Measurements from ENCODE around the gene NAA11. TPM values are rescaled to one million over a fixed set of nuclear protein-coding genes. Genes with fewer than 3 reads are reported as not detected.

The NAA11 gene
- polyA plus RNA-seq, 1 experiment = not detected

GRCh38 chr4:79317711-79318110 is 8.2 kb downstream of the NAA11 start:
- Histone ChIP-seq H3K4me3 (ENCODE audit: low read depth, low read length) (no peak overlapping the region), H3K27me3 (ENCODE audit: control insufficient read depth, insufficient read depth, low read length) (no peaks in the 10 kb centered on the region), H3K36me3 (ENCODE audit: control insufficient read depth, insufficient read depth, low read length) (no peaks in the 10 kb centered on the region)
- ChIA-PET POLR2A (no interaction called here), CTCF (no interaction called here)
- DNase-seq (ENCODE audit: low read depth) = no peak
- TF ChIP-seq, protein P1, sequence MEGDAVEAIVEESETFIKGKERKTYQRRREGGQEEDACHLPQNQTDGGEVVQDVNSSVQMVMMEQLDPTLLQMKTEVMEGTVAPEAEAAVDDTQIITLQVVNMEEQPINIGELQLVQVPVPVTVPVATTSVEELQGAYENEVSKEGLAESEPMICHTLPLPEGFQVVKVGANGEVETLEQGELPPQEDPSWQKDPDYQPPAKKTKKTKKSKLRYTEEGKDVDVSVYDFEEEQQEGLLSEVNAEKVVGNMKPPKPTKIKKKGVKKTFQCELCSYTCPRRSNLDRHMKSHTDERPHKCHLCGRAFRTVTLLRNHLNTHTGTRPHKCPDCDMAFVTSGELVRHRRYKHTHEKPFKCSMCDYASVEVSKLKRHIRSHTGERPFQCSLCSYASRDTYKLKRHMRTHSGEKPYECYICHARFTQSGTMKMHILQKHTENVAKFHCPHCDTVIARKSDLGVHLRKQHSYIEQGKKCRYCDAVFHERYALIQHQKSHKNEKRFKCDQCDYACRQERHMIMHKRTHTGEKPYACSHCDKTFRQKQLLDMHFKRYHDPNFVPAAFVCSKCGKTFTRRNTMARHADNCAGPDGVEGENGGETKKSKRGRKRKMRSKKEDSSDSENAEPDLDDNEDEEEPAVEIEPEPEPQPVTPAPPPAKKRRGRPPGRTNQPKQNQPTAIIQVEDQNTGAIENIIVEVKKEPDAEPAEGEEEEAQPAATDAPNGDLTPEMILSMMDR (IDR thresholded peaks at IDR 0.05; ENCODE audit: insufficient read depth, low read depth, low read length) = no peak

GRCh38 chr4:79315891-79316290 is 10.0 kb downstream of the NAA11 start:
- no peak for DNase-seq (ENCODE audit: low read depth)
- no peaks in the 10 kb centered on the region for H3K36me3 ChIP-seq (ENCODE audit: control insufficient read depth, insufficient read depth, low read length)
- H3K27me3 ChIP-seq (ENCODE audit: control insufficient read depth, insufficient read depth, low read length) = no peaks in the 10 kb centered on the region
- ChIA-PET POLR2A (no interaction called here), CTCF (interaction anchor here (0.6 kb wide), 1 partner anchor 364 kb away, joined by 4 read pairs; no protein-coding TSS in a partner anchor)
- H3K4me3 ChIP-seq (ENCODE audit: low read depth, low read length) = no peak overlapping the region
- TF ChIP-seq, protein P1 (IDR thresholded peaks at IDR 0.05; ENCODE audit: insufficient read depth, low read depth, low read length) = no peak

- H3K36me3 ChIP-seq (ENCODE audit: control insufficient read depth, insufficient read depth, low read length) = no peaks in the 10 kb centered on the region
- TF ChIP-seq, protein P1 (IDR thresholded peaks at IDR 0.05; ENCODE audit: insufficient read depth, low read depth, low read length) = no peak
- ChIA-PET POLR2A (no interaction called here), CTCF (no interaction called here)
- no peak overlapping the region for H3K4me3 ChIP-seq (ENCODE audit: low read depth, low read length)
- no peaks in the 10 kb centered on the region for H3K27me3 ChIP-seq (ENCODE audit: control insufficient read depth, insufficient read depth, low read length)
- DNase-seq (ENCODE audit: low read depth) = no peak
Measured at GRCh38 chr4:79311279-79311678, 14.6 kb downstream of the NAA11 start.

GRCh38 chr4:79308971-79309370 is 16.9 kb downstream of the NAA11 start:
- H3K27me3 ChIP-seq (ENCODE audit: control insufficient read depth, insufficient read depth, low read length) = no peaks in the 10 kb centered on the region

GRCh38 chr4:79308137-79308536 is 17.7 kb downstream of the NAA11 start:
- TF ChIP-seq, protein P1 (IDR thresholded peaks at IDR 0.05; ENCODE audit: insufficient read depth, low read depth, low read length) = no peak

More at GRCh38 chr4:79308971-79309370, 16.9 kb downstream of the NAA11 start:
- CTCF ChIA-PET = interaction anchor here (0.7 kb wide), 1 partner anchor 14 kb away, joined by 3 read pairs; no protein-coding TSS in a partner anchor
- no peak for DNase-seq (ENCODE audit: low read depth)
- POLR2A ChIA-PET = no interaction called here
- H3K36me3 ChIP-seq (ENCODE audit: control insufficient read depth, insufficient read depth, low read length) = no peaks in the 10 kb centered on the region
- H3K4me3 ChIP-seq (ENCODE audit: low read depth, low read length) = no peak overlapping the region
- TF ChIP-seq, protein P1 (IDR thresholded peaks at IDR 0.05; ENCODE audit: insufficient read depth, low read depth, low read length) = no peak

More at GRCh38 chr4:79308137-79308536, 17.7 kb downstream of the NAA11 start:
- no peaks in the 10 kb centered on the region for H3K27me3 ChIP-seq (ENCODE audit: control insufficient read depth, insufficient read depth, low read length)
- H3K4me3 ChIP-seq (ENCODE audit: low read depth, low read length) = no peak overlapping the region
- no peaks in the 10 kb centered on the region for H3K36me3 ChIP-seq (ENCODE audit: control insufficient read depth, insufficient read depth, low read length)
- CTCF ChIA-PET = interaction anchor here (0.7 kb wide), 1 partner anchor 13 kb away, joined by 3 read pairs; no protein-coding TSS in a partner anchor
- DNase-seq (ENCODE audit: low read depth) = no peak
- POLR2A ChIA-PET = no interaction called here
